Sigmoid colon (tissue), 7 donors: ENCODE results near the gene RUNX1. TPM values are rescaled to one million over a fixed set of nuclear protein-coding genes. Genes with fewer than 3 reads are reported as not detected.

Experiments
- DNase-seq: peaks from one replicate; pipeline ENCODE4 v3.0.0-alpha.2; 2019
- H3K27ac ChIP-seq, 4 donors: fragments of 200-600 bp; sonication (generic); one replicate each; pipeline ENCODE4 v1.5.1; 2016 to 2019; ENCODE audit warnings: mild to moderate bottlenecking in 1 of 4
- H3K27me3 ChIP-seq, 3 donors: fragments of 200-600 bp; sonication (generic); one replicate each; pipeline ENCODE4 v1.5.1; 2019; ENCODE audit warnings: mild to moderate bottlenecking in 1 of 3
- H3K36me3 ChIP-seq, 4 donors: fragments of 200-600 bp; sonication (generic); one replicate each; pipeline ENCODE4 v1.5.1; 2016 to 2019
- H3K4me1 ChIP-seq, 4 donors: fragments of 200-600 bp; sonication (generic); one replicate each; pipeline ENCODE4 v1.5.1; 2017 to 2019
- H3K4me3 ChIP-seq, 4 donors: fragments of 200-600 bp; sonication (generic); one replicate each; pipeline ENCODE4 v1.5.1; 2017 to 2019; ENCODE audit warnings: mild to moderate bottlenecking in 2 of 4, moderate library complexity in 1 of 4
- H3K9me3 ChIP-seq, 4 donors: fragments of 200-600 bp in 3 of 4; sonication (generic) in 3 of 4; one replicate each; pipeline versions ENCODE4 v1.5.1 to v1.6.1; 2013 to 2019
- CTCF ChIP-seq, 4 experiments: fragments of 450-650 bp in 3 of 4; fragments of 200-600 bp in 1 of 4; IDR thresholded peaks; one replicate each; pipeline ENCODE4 v1.5.1; 2016 to 2019; ENCODE audit warnings: antibody characterized with exemption in 4 of 4, mild to moderate bottlenecking in 3 of 4, moderate library complexity in 2 of 4
- EP300 ChIP-seq, 4 donors: sonication (generic); formaldehyde crosslinking; IDR thresholded peaks; one replicate each; pipeline ENCODE4 v1.6.1; 2017; ENCODE audit warnings: antibody characterized with exemption in 4 of 4
- POLR2A ChIP-seq, 2 donors: fragments of 450-650 bp; IDR thresholded peaks; one replicate each; pipeline ENCODE4 v1.6.1; 2016; ENCODE audit warnings: antibody characterized with exemption in 2 of 2, mild to moderate bottlenecking in 2 of 2, moderate library complexity in 2 of 2
- POLR2AphosphoS5 ChIP-seq, 4 donors: sonication (generic); formaldehyde crosslinking; IDR thresholded peaks; one replicate each; pipeline ENCODE4 v1.6.1; 2017; ENCODE audit warnings: antibody characterized with exemption in 4 of 4
- WGBS, 2 donors: extraction: QIAGEN DNeasy Blood & Tissue Kit; methylation state at CpG; one replicate each; pipeline ENCODE4 v1.1.7; 2013; 5-methylcytosine and 5-hydroxymethylcytosine counted together
- intact Hi-C: fragments of 100-400 bp; cut with DNase I; formaldehyde crosslinking; loops from one replicate; pipeline ENCODE4 v1.15.1; 2023
- polyA plus RNA-seq, 3 donors: library from polyadenylated mRNA; stranded (reverse); fragments of 200-250 nt; gene quantifications; one replicate each; pipeline ENCODE4 v1.2.3, GENCODE V29; 2013
- total RNA-seq, 4 donors: library from RNA; depleted of rRNA; stranded (reverse); fragments of >200 nt; gene quantifications; one replicate each; pipeline ENCODE4 v1.1.0, GENCODE V29; 2016
- donor health status: healthy with polysubstance abuse.
- donor health status: Bipolar disorder and iron deficiency.
- donor health status: healthy.

The RUNX1 gene
- total and polyA plus RNA-seq, 7 donors = 2.8 to 23.3 (median 7.5) TPM

GRCh38 chr21:34765619-34766018 is 283.5 kb downstream of the RUNX1 start:
- intact Hi-C loops = no loop called here
- Histone ChIP-seq H3K27ac (no peak overlapping the region), H3K4me3 (no peak overlapping the region), H3K4me1 (no peaks in the 10 kb centered on the region), H3K9me3 (peaks cover 0 to 3% (median 0%) of the 10 kb centered on the region in 4 donors), H3K36me3 (no peaks in the 10 kb centered on the region), H3K27me3 (no peaks in the 10 kb centered on the region)
- TF ChIP-seq CTCF (IDR thresholded peaks at IDR 0.05) (no peak), EP300 (IDR thresholded peaks at IDR 0.05) (no peak), POLR2A (IDR thresholded peaks at IDR 0.05) (no peak), POLR2AphosphoS5 (IDR thresholded peaks at IDR 0.05) (no peak)
- WGBS, 2 donors = 93% methylated on average over 4 of the region's 4 CpGs
- DNase-seq = no peak

- Histone ChIP-seq H3K27me3 (no peaks in the 10 kb centered on the region), H3K9me3 (peaks cover 0 to 3% (median 0%) of the 10 kb centered on the region in 4 donors), H3K36me3 (no peaks in the 10 kb centered on the region), H3K27ac (no peak overlapping the region), H3K4me1 (no peaks in the 10 kb centered on the region), H3K4me3 (no peak overlapping the region)
- no peak for DNase-seq
- intact Hi-C loops = no loop called here
- WGBS, 2 donors = 93% methylated on average over 3 of the region's 3 CpGs
- TF ChIP-seq POLR2AphosphoS5 (IDR thresholded peaks at IDR 0.05) (no peak), CTCF (IDR thresholded peaks at IDR 0.05) (no peak), POLR2A (IDR thresholded peaks at IDR 0.05) (no peak), EP300 (IDR thresholded peaks at IDR 0.05) (no peak)
These were observed 284.3 kb downstream of the RUNX1 start for GRCh38 chr21:34764715-34765284.

GRCh38 chr21:34762786-34763185 is 286.3 kb downstream of the RUNX1 start:
- Histone ChIP-seq H3K4me3 (no peak overlapping the region), H3K36me3 (no peaks in the 10 kb centered on the region), H3K4me1 (no peaks in the 10 kb centered on the region), H3K27me3 (no peaks in the 10 kb centered on the region), H3K9me3 (peaks cover 0 to 3% (median 0%) of the 10 kb centered on the region in 4 donors), H3K27ac (no peak overlapping the region)
- intact Hi-C loops = no loop called here
- WGBS, 2 donors = 97% methylated on average over 1 of the region's 1 CpG
- TF ChIP-seq POLR2AphosphoS5 (IDR thresholded peaks at IDR 0.05) (no peak), POLR2A (IDR thresholded peaks at IDR 0.05) (no peak)
- DNase-seq = no peak

GRCh38 chr21:34761758-34762330 is 287.3 kb downstream of the RUNX1 start:
- Histone ChIP-seq H3K4me1 (no peaks in the 10 kb centered on the region), H3K9me3 (peaks cover 0 to 3% (median 0%) of the 10 kb centered on the region in 4 donors), H3K4me3 (no peak overlapping the region), H3K36me3 (no peaks in the 10 kb centered on the region), H3K27me3 (no peaks in the 10 kb centered on the region), H3K27ac (no peak overlapping the region)
- 86 to 90% methylated on average over 2 of the region's 2 CpGs for WGBS, 2 donors
- no peak for DNase-seq
- TF ChIP-seq POLR2A (IDR thresholded peaks at IDR 0.05) (no peak), EP300 (IDR thresholded peaks at IDR 0.05) (no peak), POLR2AphosphoS5 (IDR thresholded peaks at IDR 0.05) (no peak), CTCF (IDR thresholded peaks at IDR 0.05) (no peak)
- intact Hi-C loops = no loop called here

GRCh38 chr21:34754690-34755647 is 294.1 kb downstream of the RUNX1 start:
- intact Hi-C loops = no loop called here
- no peak for TF ChIP-seq POLR2A (IDR thresholded peaks at IDR 0.05)
- TF ChIP-seq CTCF (IDR thresholded peaks at IDR 0.05) = no peak
- no peak for TF ChIP-seq EP300 (IDR thresholded peaks at IDR 0.05)
- no peak for TF ChIP-seq POLR2AphosphoS5 (IDR thresholded peaks at IDR 0.05)
- Histone ChIP-seq H3K4me1 (no peaks in the 10 kb centered on the region), H3K36me3 (no peaks in the 10 kb centered on the region), H3K4me3 (no peak overlapping the region), H3K9me3 (no peaks in the 10 kb centered on the region), H3K27me3 (no peaks in the 10 kb centered on the region), H3K27ac (no peak overlapping the region)
- DNase-seq = no peak
- WGBS, 2 donors = 86% methylated on average over 19 of the region's 19 CpGs
